GM19239 (cell line): ENCODE measurements around the gene ZNF680.
"Not testable (repeated sequence)": the region's sequence is repeated elsewhere in the genome, so short reads cannot be mapped to it uniquely, and the experiment has no call there.

Experiments
- DNase-seq: peaks from one replicate; pipeline ENCODE4 v3.0.0; 2011; ENCODE audit warnings: low spot score; ENCODE audit not compliant: insufficient read length
- FAIRE-seq: peaks from 2 replicates; lab custom pipeline; 2011; peaks lifted over from hg19 to GRCh38; lab: Jason Lieb, UNC

Gene ZNF680

DNA sequence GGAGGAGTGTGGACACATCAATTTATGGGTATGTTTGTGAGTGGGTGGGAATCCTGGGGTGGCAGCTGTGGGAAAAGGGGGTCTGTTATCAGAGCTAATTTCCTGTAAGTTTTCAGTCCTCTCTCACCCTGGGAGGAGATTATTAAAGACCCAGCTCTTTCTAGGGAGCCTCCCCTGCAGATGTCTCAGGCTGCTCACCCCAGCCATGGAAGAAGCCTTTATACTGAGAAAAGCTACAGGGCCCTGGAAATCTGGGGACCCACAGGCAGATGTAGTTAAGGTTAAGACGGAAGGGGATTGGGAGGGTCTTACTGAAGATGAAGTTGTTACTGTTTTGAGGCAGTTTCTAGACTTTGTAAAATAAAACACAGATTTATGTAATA is 4.6 kb downstream of the ZNF680 start:
- FAIRE-seq = no peak
- no peak for DNase-seq

DNA sequence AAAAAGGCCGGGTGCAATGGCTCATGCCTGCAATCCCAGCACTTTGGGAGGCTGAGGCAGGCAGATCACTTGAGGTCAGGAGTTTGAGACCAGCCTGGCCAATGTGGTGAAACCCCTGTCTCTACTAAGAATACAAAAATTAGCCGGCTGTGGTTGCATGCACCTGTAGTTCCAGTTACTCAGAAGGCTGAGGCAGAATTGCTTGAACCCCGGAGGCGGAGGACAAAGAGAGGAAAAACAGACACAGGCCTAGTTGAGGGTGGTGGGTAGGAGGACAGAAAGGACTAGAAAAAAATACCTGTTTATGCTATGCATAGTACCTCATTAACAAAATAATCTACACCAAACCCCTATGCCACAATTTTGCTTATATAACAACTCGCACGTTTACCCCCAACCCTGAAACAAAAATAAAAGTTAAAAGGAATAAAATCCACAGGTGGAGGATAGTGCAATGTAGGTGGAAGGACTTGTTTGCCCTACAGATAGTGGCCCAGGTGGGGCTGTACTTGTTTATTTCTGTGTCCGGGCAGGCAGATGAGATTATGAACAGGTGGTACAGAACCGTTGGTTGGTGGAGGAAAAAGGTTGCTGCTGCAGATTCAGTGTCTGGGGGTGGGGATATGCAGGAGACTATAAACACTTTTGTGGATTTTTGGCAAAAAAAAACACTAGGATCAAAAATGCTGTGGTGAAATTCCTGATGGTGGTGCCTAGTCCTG is 5.1 kb downstream of the ZNF680 start:
- DNase-seq (no peak), FAIRE-seq (no peak)

DNA sequence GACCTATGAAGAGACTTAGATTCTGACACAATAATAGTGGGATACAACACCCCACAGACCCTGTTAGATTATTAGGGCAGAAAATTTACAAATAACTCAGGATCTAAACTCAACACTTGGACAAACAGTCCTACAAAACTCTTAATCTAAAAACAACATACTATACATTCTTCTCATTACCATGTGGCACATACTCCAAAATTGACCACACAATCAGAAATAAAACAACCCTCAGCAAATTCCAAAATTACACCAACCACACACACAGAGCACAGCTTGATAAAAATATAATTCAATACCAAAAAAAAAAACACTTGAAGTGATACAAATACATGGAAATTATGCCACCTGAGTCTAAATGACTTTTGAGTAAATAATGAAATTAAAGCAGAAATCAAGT is 7.8 kb downstream of the ZNF680 start:
- no peak for DNase-seq
- no peak for FAIRE-seq

DNA sequence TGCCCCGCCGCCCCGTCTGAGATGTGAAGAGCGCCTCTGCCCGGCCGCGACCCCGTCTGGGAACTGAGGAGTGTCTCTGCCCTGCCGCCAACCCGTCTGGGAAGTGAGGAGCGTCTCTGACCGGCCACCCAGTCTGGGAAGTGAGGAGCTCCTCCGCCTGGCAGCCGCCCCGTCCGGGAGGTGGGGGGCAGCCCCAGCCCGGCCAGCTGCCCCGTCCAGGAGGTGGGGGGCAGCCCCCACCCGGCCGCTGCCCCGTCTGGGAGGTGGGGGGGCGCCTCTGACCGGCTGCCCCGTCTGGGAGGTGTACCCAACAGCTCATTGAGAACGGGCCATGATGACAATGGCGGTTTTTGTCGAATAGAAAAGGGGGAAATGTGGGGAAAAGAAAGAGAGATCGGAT is 8.7 kb downstream of the ZNF680 start:
- not testable (repeated sequence) for FAIRE-seq

DNA sequence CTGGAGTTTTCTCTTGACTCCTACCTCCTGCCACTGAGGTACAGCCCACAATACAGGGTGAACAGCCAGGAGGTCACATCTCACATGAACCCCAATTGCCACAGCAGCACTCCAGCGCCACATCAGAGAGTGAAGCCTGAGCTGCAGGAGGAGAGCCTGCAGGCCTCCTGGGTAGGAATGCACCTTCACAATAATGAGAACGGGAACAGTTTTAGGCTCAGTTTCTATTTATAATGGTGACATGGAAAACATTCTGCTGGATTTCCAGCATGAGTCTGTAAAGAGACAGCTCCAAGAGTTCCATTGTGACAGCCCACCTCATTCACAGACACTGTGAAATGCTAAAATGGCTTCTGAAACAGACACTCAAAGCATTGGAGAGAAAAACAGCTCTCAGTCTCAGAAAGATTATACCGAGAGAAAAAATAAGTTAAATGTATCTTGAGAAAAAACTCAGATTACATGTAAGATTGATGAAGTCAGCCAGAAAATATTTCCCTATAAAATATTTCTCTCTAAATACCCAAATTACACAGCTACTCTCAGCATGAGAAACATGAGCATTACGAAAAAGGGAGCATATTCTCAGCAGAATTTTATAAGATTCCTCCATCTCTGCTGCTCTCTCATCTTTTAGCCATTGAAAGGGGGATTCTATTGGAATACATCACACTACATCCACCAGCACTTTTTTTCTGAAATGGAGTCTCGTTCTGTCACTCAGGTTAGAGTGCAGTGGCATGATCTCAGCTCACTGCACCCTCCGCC is 11.3 kb downstream of the ZNF680 start:
- DNase-seq = no peak
- no peak for FAIRE-seq

More for the DNA sequence above, 8.7 kb downstream of the ZNF680 start:
- not testable (repeated sequence) for DNase-seq

DNA sequence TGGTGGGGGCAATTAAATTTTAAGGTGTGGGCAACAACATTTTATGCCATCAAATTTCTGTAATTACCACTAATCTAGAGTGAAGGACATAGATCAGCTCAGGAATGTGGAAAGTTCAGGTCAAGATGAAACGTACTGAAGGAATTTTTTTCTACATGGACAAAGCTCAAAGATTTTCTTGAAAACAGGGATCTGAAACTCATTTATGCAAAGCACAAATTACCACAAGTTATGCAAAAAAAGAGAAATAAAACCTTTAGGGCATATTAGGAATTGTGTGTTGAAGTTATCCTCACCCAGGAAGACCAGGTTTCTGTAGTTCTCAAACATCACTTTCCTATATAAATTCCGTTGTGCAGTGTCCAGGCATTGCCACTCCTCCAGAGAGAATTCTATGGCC is 18.9 kb downstream of the ZNF680 start:
- no peak for DNase-seq

DNA sequence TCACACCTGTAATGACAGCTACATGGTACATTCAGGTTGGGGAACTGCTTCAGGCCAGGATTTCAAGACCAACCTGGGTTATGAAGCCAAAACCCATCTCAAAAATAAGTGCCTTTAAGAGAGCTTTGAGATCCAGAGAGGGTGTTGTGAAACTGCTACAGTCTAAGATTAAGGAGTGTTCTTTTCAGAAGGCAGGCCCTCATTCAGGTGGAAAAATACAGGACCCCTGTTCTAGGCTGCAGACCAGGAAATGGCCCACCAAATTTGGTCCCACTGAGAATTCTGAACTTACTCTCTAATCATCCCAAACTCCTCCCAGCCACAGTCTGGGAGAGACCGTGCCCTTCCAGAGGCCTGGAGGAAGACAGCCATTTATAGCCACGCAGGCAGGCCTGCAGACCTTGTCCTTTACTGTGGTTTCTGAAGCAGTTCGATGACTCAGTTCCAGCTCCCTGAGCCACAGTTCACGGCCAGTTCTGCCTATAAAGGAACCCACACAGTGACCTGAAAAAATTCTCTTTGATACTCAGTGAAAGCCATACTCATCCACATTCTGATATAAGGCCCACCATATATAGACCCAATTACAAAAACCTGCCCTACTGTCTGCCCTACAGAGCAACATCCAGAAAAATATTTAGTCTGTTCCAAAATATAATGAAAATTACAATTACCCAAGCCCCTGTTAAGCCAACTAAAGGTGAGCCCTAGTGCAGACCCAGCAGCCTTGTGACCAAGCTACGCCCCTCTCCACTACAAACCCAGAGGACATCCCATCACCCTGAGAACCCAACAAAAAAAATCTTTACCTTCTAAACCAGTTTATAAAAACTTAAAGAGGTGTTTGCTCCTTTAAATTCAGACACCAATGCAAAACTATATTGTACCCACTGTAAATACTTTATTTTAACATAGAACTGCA is 21.2 kb downstream of the ZNF680 start:
- DNase-seq (no peak), FAIRE-seq (no peak)

More for the DNA sequence above, 18.9 kb downstream of the ZNF680 start:
- no peak for FAIRE-seq

DNA sequence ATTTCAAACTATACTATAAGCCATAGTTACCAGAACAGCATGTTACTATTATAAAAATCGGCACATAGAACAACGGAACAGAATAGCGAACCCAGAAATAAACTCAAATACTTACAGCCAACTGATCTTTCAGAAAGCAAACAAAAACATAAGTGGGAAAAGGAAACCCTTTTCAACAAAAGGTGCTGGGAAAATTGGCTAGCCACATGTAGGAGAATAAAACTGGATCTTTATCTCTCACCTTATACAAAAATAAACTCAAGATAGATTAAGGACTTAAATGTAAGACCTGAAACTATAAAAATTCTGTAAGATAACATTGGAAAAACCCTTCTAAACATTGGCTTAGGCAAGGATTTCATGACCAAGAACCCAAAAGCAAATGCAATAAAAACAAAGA is 29.1 kb downstream of the ZNF680 start:
- DNase-seq (no peak), FAIRE-seq (no peak)

DNA sequence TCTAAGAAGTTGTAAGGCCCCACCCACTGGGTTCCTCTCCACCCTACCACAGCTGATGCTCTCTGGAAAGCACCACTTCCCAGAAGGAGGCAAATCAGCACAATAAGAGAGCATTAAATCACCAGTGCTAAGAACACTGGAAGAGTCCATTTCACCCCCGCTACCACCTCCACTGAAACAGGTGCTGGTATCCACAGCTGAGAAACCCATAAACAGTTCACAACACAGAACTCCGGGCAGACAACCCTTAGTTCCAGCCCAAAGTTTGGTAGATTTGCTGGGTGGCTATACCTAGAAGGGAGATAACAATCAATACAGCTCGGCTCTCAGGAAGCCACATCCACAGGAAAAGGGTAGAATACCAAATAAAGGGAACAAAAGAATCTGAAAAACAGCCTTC is 34.1 kb downstream of the ZNF680 start:
- FAIRE-seq = no peak
- DNase-seq = no peak

DNA sequence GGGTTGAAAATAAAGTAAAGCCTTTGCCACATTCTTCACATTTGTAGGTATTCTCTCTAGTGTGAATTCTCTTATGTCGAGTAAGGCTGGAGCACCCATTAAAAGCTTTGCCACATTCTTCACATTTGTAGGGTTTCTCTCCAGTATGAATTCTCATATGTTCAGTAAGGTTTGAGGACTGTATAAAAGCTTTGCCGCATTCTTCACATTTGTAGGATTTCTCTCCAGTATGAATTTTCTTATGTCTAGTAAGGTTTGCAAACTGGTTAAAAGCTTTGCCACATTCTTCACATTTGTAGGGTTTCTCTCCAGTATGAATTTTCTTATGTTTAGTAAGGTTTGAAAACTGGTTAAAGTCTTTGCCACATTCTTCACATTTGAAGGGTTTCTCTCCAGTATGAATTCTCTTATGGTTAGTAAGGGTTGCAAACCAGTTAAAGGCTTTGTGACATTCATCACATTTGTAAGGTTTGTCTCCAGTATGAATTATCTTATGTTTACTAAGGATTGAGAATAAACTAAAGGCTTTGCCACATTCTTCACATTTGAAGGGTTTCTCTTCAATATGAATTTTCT is 41.4 kb downstream of the ZNF680 start:
- FAIRE-seq (no peak), DNase-seq (no peak)

DNA sequence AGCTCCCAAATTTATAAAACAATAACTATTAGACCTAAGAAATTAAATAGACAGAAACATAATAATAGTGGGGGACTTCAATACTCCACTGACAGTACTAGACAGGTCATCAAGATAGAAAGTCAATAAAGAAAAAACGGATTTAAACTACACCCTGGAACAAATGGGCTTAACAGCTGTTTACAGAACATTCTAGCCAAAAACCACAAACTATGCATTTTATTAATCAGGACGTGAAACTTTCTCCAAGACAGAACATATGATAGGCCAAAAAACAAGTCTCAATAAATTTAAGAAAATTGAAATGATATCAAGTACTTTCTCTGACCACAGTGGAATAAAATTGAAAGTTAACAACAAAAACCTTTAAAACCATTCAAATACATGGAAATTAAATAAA is 46.4 kb downstream of the ZNF680 start:
- no peak for FAIRE-seq
- DNase-seq = no peak

DNA sequence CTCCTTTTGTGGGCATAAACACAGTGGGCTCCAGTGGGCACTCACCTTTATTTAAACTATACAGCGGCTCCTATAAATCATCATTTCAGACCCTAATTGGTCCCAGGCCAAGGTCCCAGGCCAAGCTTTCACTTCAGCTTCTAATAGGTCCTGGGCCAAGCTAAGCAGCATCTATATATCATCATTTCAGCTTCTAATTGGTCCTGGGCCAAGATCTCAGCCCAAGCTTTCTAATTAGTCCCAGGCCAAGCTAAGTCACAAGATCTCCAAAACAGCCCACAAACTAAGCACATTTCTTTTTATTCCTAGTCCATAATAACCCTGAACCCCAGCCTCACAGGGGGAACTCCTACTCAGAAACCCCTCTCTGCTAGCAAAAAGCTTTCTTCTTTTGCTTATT is 47.1 kb downstream of the ZNF680 start:
- DNase-seq = no peak
- FAIRE-seq = no peak

DNA sequence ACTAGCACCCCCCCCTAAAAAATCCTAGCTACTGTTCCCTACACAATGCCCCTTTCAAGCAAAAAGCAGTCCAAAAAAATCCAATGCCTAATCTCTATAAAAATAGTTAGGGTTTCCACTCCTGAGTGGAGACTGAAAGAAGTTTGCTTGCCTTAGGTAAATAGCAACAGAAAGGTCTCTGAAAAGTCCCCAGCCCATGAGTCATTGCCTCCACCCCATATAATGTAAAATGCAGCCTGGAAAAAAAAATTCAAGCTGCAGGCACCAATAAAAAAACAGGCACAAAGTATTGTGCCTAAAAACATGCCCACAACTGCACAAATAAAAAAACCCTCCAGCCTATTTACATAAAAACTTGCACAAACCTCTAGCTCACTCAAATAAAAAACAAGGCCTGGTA is 47.5 kb downstream of the ZNF680 start:
- DNase-seq (no peak), FAIRE-seq (no peak)

DNA sequence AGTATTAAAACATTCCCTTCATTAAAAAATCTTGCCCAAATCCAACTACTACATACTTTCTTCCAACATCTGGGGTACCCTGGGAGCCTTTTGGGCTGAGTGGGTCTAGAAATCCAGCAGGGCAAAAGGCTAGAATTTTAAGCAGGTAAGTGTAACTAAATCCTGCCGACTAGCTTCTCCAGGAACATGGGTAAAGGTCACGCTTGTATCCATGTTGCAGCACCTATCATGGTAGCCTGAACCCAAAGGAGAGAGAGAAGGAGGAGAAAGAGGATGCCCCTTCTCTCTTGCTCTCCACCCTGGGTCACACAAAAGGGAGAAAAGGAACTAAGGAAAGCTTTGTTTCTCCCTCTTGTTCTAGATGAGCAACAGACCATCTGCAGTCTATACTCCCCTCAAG is 53.3 kb downstream of the ZNF680 start:
- FAIRE-seq (no peak), DNase-seq (no peak)

DNA sequence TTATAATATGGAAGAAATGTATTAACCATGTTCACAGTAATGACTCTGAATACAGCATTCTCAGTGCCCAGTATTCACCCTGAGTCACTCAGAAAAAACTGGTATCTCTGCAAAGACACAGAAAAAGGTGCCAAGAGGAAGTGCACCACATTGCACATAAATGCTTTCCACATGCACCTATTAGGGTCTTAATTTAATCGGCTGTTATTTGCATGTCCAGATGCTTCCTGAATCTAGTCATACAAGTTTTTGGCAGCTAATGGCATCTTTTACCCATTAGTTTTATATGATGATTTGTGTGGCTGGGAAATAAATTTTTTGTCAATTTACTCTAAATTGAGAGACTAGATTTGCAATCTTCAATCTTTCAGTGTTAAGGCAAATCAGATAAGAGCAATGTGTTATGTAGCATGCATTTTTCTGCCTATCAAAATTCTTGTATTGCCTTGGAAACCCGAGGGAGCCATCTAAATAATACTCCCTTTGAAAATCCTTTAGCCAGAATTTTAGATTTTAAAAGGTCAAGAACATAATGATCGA is 58.2 kb downstream of the ZNF680 start:
- no peak for DNase-seq
- FAIRE-seq = no peak

DNA sequence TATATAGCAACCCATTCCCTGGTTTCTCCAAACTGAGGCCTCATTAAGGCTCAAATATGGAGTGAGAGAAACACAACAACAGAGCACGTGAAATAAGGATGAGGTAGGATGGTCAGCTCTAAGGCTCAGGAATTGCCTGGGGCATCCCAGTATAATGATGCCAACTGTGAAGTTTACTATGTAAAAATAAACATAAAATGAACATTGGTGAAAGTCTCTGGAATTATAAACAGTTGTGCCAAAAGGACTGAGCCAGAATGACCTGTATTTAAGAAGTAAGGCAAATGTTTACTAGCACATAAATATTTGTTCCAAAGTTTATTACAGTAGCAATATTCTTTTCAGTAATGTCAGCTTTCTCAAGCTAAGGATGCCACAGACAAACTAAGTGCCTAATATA is 64.6 kb downstream of the ZNF680 start:
- DNase-seq (no peak), FAIRE-seq (no peak)

DNA sequence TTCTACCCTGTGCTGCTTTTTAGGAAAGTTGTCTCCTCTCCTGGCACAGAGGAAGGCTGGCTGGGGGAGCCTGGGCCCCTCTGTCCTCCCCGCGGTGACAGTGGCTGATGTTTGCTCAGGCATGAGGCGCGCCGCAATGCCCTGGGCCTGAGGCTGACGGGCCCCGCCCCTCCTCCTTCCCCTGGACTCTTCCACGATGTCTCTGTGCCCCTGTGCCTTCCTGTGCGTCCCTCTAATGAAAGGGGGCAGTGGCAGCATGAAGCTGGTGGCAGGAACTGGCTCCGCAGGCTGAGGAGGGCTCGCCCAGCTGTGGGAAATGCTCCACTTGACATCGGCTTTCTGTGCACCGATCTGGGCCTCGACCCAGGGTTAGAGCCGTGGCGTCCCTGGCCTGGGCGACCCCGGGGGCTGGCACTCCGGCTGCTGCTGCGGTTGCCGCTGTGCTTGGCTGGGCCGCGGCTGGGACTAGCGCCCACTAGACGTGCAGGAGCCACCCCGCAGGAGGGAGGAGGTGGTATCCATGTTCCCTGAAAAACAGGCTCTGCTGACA is 67.9 kb downstream of the ZNF680 start:
- DNase-seq = no peak
- no peak for FAIRE-seq

DNA sequence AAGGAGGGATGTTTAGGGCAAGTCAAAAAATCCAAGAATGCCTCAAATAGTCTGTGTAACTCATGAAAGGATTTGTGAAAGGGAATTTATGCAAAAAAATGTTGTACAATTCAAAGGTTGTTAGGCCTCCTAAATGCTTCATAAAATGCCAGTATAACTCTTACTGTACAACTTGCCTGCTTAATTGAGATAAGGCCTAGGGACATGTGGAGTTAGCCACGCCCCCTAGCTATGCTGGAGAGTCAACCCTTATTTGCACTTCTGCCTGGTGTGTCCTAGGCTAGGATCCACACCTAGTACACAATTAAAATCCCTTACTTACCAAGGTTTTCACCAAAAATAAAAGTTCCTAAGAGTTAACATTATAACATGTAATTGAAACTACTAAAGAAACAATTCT is 77.2 kb downstream of the ZNF680 start:
- DNase-seq (no peak), FAIRE-seq (no peak)
